H1 (cell line): ENCODE results near the gene CA10. TPM values are rescaled to one million over a fixed set of nuclear protein-coding genes. Genes with fewer than 3 reads are reported as not detected.

ENCODE experiments used
- CTCF ChIA-PET: fragments of 300-600 bp; sonication (Branson Sonifier 250); formaldehyde crosslinking; loops from one replicate; lab custom pipeline; 2021; ENCODE audit not compliant: partially characterized antibody; lab: Charles Lee
- POLR2A ChIA-PET: fragments of 300-600 bp; sonication (Branson Sonifier 250); formaldehyde crosslinking; loops from one replicate; lab custom pipeline; 2021; ENCODE audit warnings: inconsistent platforms; ENCODE audit not compliant: partially characterized antibody; lab: Charles Lee
- DNase-seq, 2 experiments: peaks; one replicate each; pipeline versions ENCODE4 v3.0.0 to v3.0.0-alpha.2; 2010 to 2022; ENCODE audit warnings: low spot score in 2 of 2, low read depth in 1 of 2, mixed read lengths in 1 of 2
- FAIRE-seq: peaks from 2 replicates; lab custom pipeline; 2011; peaks lifted over from hg19 to GRCh38; lab: Jason Lieb, UNC
- H2AFZ ChIP-seq: 2 replicates; pipeline ENCODE4 v1.8.1; 2012; ENCODE audit warnings: low read length, inconsistent platforms
- H2AK5ac ChIP-seq: 2 replicates; pipeline ENCODE4 v1.6.1; 2013; ENCODE audit warnings: low read depth, low read length
- H2BK120ac ChIP-seq: replicated peaks from 2 replicates; pipeline ENCODE3; 2013; ENCODE audit warnings: low read depth, low read length, inconsistent platforms
- H2BK12ac ChIP-seq: 2 replicates; pipeline ENCODE4 v1.6.1; 2013; ENCODE audit warnings: low read depth, low read length
- H2BK15ac ChIP-seq: 2 replicates; pipeline ENCODE4 v1.6.1; 2013; ENCODE audit warnings: low read length
- H2BK20ac ChIP-seq: 2 replicates; pipeline ENCODE4 v1.6.1; 2013; ENCODE audit warnings: low read length
- H2BK5ac ChIP-seq: 2 replicates; pipeline ENCODE4 v1.6.1; 2013; ENCODE audit warnings: low read depth, low read length
- H3K14ac ChIP-seq: 2 replicates; pipeline ENCODE4 v1.6.1; 2013; ENCODE audit warnings: inconsistent platforms; ENCODE audit not compliant: insufficient read length
- H3K18ac ChIP-seq: 2 replicates; pipeline ENCODE4 v1.6.1; 2013; ENCODE audit warnings: low read length; ENCODE audit errors: extremely low read depth
- H3K23ac ChIP-seq: 2 replicates; pipeline ENCODE4 v1.6.1; 2013; ENCODE audit warnings: inconsistent platforms; ENCODE audit not compliant: insufficient read length
- H3K23me2 ChIP-seq: 2 replicates; pipeline ENCODE4 v1.6.1; 2013; ENCODE audit warnings: low read depth, low read length
- H3K27ac ChIP-seq: 2 replicates; pipeline ENCODE4 v1.6.1; 2011; ENCODE audit warnings: low read depth, low read length, inconsistent platforms
- H3K27me3 ChIP-seq, 4 experiments: replicated peaks in 1 of 4; 1 replicate in 1 of 4; 2 replicates in 3 of 4; pipeline versions ENCODE4 v1.6.1 to v1.8.1; 2011 to 2013; ENCODE audit warnings: low read length in 3 of 4, mild to moderate bottlenecking in 3 of 4, inconsistent platforms in 2 of 4, mixed read lengths in 2 of 4, moderate library complexity in 1 of 4; ENCODE audit not compliant: control insufficient read depth in 3 of 4, insufficient read depth in 3 of 4; ENCODE audit errors: extremely low read depth in 1 of 4
- H3K36me3 ChIP-seq, 4 experiments: 2 replicates each; pipeline versions ENCODE4 v1.6.1 to v1.8.1; 2011 to 2013; ENCODE audit warnings: mild to moderate bottlenecking in 4 of 4, low read length in 3 of 4, moderate library complexity in 2 of 4, control low read depth in 1 of 4, inconsistent platforms in 1 of 4; ENCODE audit not compliant: insufficient read depth in 4 of 4, control insufficient read depth in 2 of 4
- H3K4ac ChIP-seq: replicated peaks from 2 replicates; pipeline ENCODE3; 2013; ENCODE audit warnings: low read length, low read depth, mixed read lengths, inconsistent platforms; ENCODE audit not compliant: insufficient read length
- H3K4me1 ChIP-seq, 4 experiments: replicated peaks in 1 of 4; 1 replicate in 1 of 4; 2 replicates in 3 of 4; pipeline versions ENCODE4 v1.6.1 to v1.8.1; 2011 to 2013; ENCODE audit warnings: low read length in 3 of 4, inconsistent platforms in 2 of 4, mixed read lengths in 1 of 4; ENCODE audit not compliant: insufficient read depth in 4 of 4, control insufficient read depth in 3 of 4
- H3K4me2 ChIP-seq, 2 experiments: 2 replicates each; pipeline versions ENCODE4 v1.6.1 to v1.8.1; 2011 to 2013; ENCODE audit warnings: low read depth in 2 of 2, low read length in 2 of 2, control low read depth in 1 of 2, inconsistent platforms in 1 of 2, mild to moderate bottlenecking in 1 of 2; ENCODE audit not compliant: insufficient read depth in 1 of 2
- H3K4me3 ChIP-seq, 4 experiments: fragments of 200-600, 300-600 bp in 1 of 4; sonication (generic), shearing (Covaris generic), sonication (Bioruptor Twin) in 1 of 4; 2 replicates each; pipeline versions ENCODE4 v1.5.1 to v1.8.1; 2011 to 2016; ENCODE audit warnings: low read length in 4 of 4, low read depth in 3 of 4, control low read depth in 2 of 4, inconsistent platforms in 2 of 4, mild to moderate bottlenecking in 2 of 4, mixed read lengths in 1 of 4, moderate library complexity in 1 of 4; ENCODE audit not compliant: insufficient read depth in 2 of 4; ENCODE audit errors: extremely low read depth in 1 of 4
- H3K56ac ChIP-seq: replicated peaks from 2 replicates; pipeline ENCODE3; 2013; ENCODE audit warnings: low read depth, mild to moderate bottlenecking, mixed read lengths, low read length, inconsistent platforms; ENCODE audit not compliant: insufficient read length
- H3K79me1 ChIP-seq: 2 replicates; pipeline ENCODE4 v1.6.1; 2013; ENCODE audit warnings: low read depth, low read length, control low read depth
- H3K79me2 ChIP-seq, 2 experiments: 2 replicates each; pipeline versions ENCODE4 v1.6.1 to v1.8.1; 2012 to 2013; ENCODE audit warnings: low read length in 2 of 2, mild to moderate bottlenecking in 2 of 2, inconsistent platforms in 1 of 2; ENCODE audit not compliant: insufficient read depth in 2 of 2, control insufficient read depth in 1 of 2
- H3K9ac ChIP-seq, 4 experiments: replicated peaks in 1 of 4; 1 replicate in 1 of 4; 2 replicates in 3 of 4; pipeline versions ENCODE4 v1.6.1 to v1.8.1; 2011 to 2013; ENCODE audit warnings: low read depth in 3 of 4, low read length in 3 of 4, control low read depth in 2 of 4, mild to moderate bottlenecking in 2 of 4, moderate library complexity in 2 of 4, inconsistent platforms in 1 of 4; ENCODE audit errors: extremely low read depth in 1 of 4
- H3K9me3 ChIP-seq, 2 experiments: 2 replicates each; pipeline versions ENCODE4 v1.6.1 to v1.8.1; 2012 to 2013; ENCODE audit warnings: mild to moderate bottlenecking in 2 of 2, moderate library complexity in 2 of 2, control low read depth in 1 of 2, inconsistent platforms in 1 of 2, low read depth in 1 of 2, low read length in 1 of 2, mixed read lengths in 1 of 2; ENCODE audit not compliant: insufficient read depth in 2 of 2
- H4K20me1 ChIP-seq, 2 experiments: replicated peaks in 1 of 2; 2 replicates each; pipeline versions ENCODE3 to v1.8.1; 2011 to 2013; ENCODE audit warnings: inconsistent platforms in 2 of 2, low read length in 2 of 2, mild to moderate bottlenecking in 1 of 2; ENCODE audit not compliant: insufficient read depth in 2 of 2, control insufficient read depth in 1 of 2
- H4K5ac ChIP-seq: 2 replicates; pipeline ENCODE4 v1.6.1; 2013; ENCODE audit warnings: low read length, low read depth, mixed read lengths, inconsistent platforms; ENCODE audit not compliant: insufficient read length
- H4K8ac ChIP-seq: 2 replicates; pipeline ENCODE4 v1.8.0; 2013; ENCODE audit warnings: mild to moderate bottlenecking, moderate library complexity, low read length, inconsistent platforms; ENCODE audit not compliant: insufficient read depth; ENCODE audit errors: extremely low read depth
- H4K91ac ChIP-seq: replicated peaks from 2 replicates; pipeline ENCODE3; 2013; ENCODE audit warnings: low read length, mixed read lengths, inconsistent platforms; ENCODE audit not compliant: insufficient read length
- CEBPB ChIP-seq: IDR thresholded peaks from 2 replicates; pipeline ENCODE4 v1.6.1; 2012; ENCODE audit warnings: low read depth, low read length
- CHD1 ChIP-seq: IDR thresholded peaks from 2 replicates; pipeline ENCODE4 v1.6.1; 2012; ENCODE audit warnings: low read depth, low read length, improper control_type of control experiment
- WGBS, 2 experiments: shearing (Covaris generic) in 1 of 2; methylation state at CpG; one replicate each; pipeline versions ENCODE4 v1.1.6 to v1.1.7; 2013 to 2015; ENCODE audit warnings: low lambda C conversion rate in 2 of 2, mixed read lengths in 2 of 2, inconsistent platforms in 1 of 2, low coverage in 1 of 2, missing lambda C conversion rate in 1 of 2; ENCODE audit not compliant: insufficient replicate concordance in 2 of 2, insufficient coverage in 1 of 2, insufficient read length in 1 of 2; ENCODE audit errors: extremely low coverage in 1 of 2, missing lambda C conversion rate in 1 of 2; 5-methylcytosine and 5-hydroxymethylcytosine counted together
- polyA plus RNA-seq, 7 experiments: library from polyadenylated mRNA; depleted of rRNA in 3 of 7; stranded (reverse) in 5 of 7; unstranded in 2 of 7; fragments of >200 nt in 5 of 7; fragments of 200-250 nt in 2 of 7; gene quantifications; 1 replicate in 5 of 7; 2 replicates in 1 of 7; 4 replicates in 1 of 7; pipeline versions ENCODE4 v1.2.1 to v1.2.3, GENCODE V29; 2011 to 2013; ENCODE audit warnings: missing spikeins in 2 of 7, mixed read lengths in 2 of 7
- total RNA-seq: library from RNA; stranded (reverse); fragmentation: NEBNext Ultra II Directional; extraction: Animal tissue kit (Norgen Biotek cat#: 25700); gene quantifications from 2 replicates; pipeline ENCODE4 v1.2.1, GENCODE V29; 2021

CA10 gene
- total and polyA plus RNA-seq, 2 of the 8 experiments (the other 6 are each of a cell fraction or from before 2014, with no cell fraction given) = 0.60 to 0.63 TPM

GRCh38 chr17:51935477-51935876, 223.0 kb downstream of the CA10 start:
- no peaks in the 10 kb centered on the region for H3K79me1 ChIP-seq
- H4K8ac ChIP-seq = no peak overlapping the region
- H4K20me1 ChIP-seq = no peaks in the 10 kb centered on the region
- no peak overlapping the region for H4K5ac ChIP-seq
- no peak overlapping the region for H4K91ac ChIP-seq
- H3K23me2 ChIP-seq = no peaks in the 10 kb centered on the region
- no peak overlapping the region for H2BK120ac ChIP-seq
- H3K23ac ChIP-seq = no peak overlapping the region
- no peaks in the 10 kb centered on the region for H3K36me3 ChIP-seq
- H3K9ac ChIP-seq = no peak overlapping the region
- H3K4me3 ChIP-seq = no peak overlapping the region
- no peak overlapping the region for H2AFZ ChIP-seq
- H3K4me1 ChIP-seq = no peaks in the 10 kb centered on the region
- no peak overlapping the region for H3K14ac ChIP-seq
- 85% methylated on average over 3 of the region's 3 CpGs; no CpG with 5 or more reads in 1 of the 2 experiments for WGBS, 2 experiments
- no peak overlapping the region for H2BK20ac ChIP-seq
- H3K56ac ChIP-seq = no peak overlapping the region
- no peak overlapping the region for H2BK12ac ChIP-seq
- H3K27ac ChIP-seq = no peak overlapping the region
- no peak overlapping the region for H2BK15ac ChIP-seq
- H2AK5ac ChIP-seq = no peak overlapping the region
- H3K18ac ChIP-seq = no peak overlapping the region
- DNase-seq (no peak), FAIRE-seq (no peak)
- no peak for TF ChIP-seq CEBPB
- TF ChIP-seq CHD1 = no peak
- H3K4me2 ChIP-seq = no peak overlapping the region
- CTCF ChIA-PET = interaction anchor here (1.3 kb wide), 1 partner anchor 19 kb away, joined by 3 read pairs; no protein-coding TSS in a partner anchor
- no peaks in the 10 kb centered on the region for H3K79me2 ChIP-seq
- POLR2A ChIA-PET = no interaction called here
- H2BK5ac ChIP-seq = no peak overlapping the region
- H3K27me3 ChIP-seq = no peaks in the 10 kb centered on the region
- H3K4ac ChIP-seq = no peak overlapping the region
- no peaks in the 10 kb centered on the region for H3K9me3 ChIP-seq
